Psoas muscle (tissue), 8 donors: ENCODE data around the gene MRRF. TPM values are rescaled to one million over a fixed set of nuclear protein-coding genes. Genes with fewer than 3 reads are reported as not detected.

ENCODE experiments used
- ATAC-seq, 4 donors: fragments of 200-7000 bp; cut with Tn5 transposase; one replicate each; pipeline ENCODE4 v1.9.1; 2020; ENCODE audit warnings: moderate library complexity in 3 of 4, mild to moderate bottlenecking in 2 of 4
- DNase-seq, 2 donors: peaks; one replicate each; pipeline ENCODE4 v3.0.0-alpha.2; 2020
- H3K27ac ChIP-seq: fragments of 200-600 bp; one replicate; pipeline ENCODE4 v1.8.0; 2022
- H3K27me3 ChIP-seq, 3 donors: fragments of 200-600 bp in 1 of 3; one replicate each; pipeline versions ENCODE4 v1.6.1 to v1.8.0; 2013 to 2022; ENCODE audit warnings: low read length in 2 of 3, mild to moderate bottlenecking in 2 of 3, moderate library complexity in 1 of 3; ENCODE audit not compliant: insufficient read depth in 3 of 3
- H3K36me3 ChIP-seq, 2 donors: fragments of 200-600 bp in 1 of 2; one replicate each; pipeline versions ENCODE4 v1.6.1 to v1.8.0; 2013 to 2022; ENCODE audit warnings: low read depth in 1 of 2, mild to moderate bottlenecking in 1 of 2, moderate library complexity in 1 of 2; ENCODE audit not compliant: insufficient read depth in 1 of 2
- H3K4me1 ChIP-seq: fragments of 200-600 bp; one replicate; pipeline ENCODE4 v1.8.0; 2022
- H3K4me3 ChIP-seq: fragments of 200-600 bp; one replicate; pipeline ENCODE4 v1.8.0; 2022; ENCODE audit warnings: mild to moderate bottlenecking
- H3K9me3 ChIP-seq: fragments of 200-600 bp; one replicate; pipeline ENCODE4 v1.8.0; 2022
- CTCF ChIP-seq: fragments of 200-600 bp; IDR thresholded peaks from one replicate; pipeline ENCODE4 v1.8.0; 2022; ENCODE audit warnings: antibody characterized with exemption
- WGBS, 3 donors: extraction: QIAGEN DNeasy Blood & Tissue Kit; methylation state at CpG; one replicate each; pipeline versions ENCODE4 v1.1.6 to v1.1.7; 2013; 5-methylcytosine and 5-hydroxymethylcytosine counted together
- intact Hi-C, 2 donors: fragments of 100-400 bp; cut with DNase I; formaldehyde crosslinking; loops; one replicate each; pipeline versions ENCODE4 v1.11.0 to v1.14.2; 2022
- polyA plus RNA-seq, 3 donors: library from polyadenylated mRNA; stranded (reverse); fragments of 200-250 nt; gene quantifications; one replicate each; pipeline ENCODE4 v1.2.3, GENCODE V29; 2013
- total RNA-seq, 4 donors: library from RNA; stranded (reverse); fragmentation: NEBNext Ultra II Directional in 2 of 4; extraction: Animal tissue kit (Norgen Biotek cat#: 25700) in 2 of 4; gene quantifications; one replicate each; pipeline versions ENCODE4 v1.2.1 to v1.2.4, GENCODE V29; 2021 to 2023
- donor health status: healthy with polysubstance abuse.
- donor health status: DM: no; HTN: no; CAD: no; lungs with moderate emphysema.
- donor health status: Bipolar disorder and iron deficiency.
- donor health status: healthy.
- donor health status: DM: yes; HTN: yes; CAD: no.
- donor health status: DM: no; HTN: no; CAD: no.
- donor health status: DM: no; HTN: no; CAD: no.
- donor health status: DM: yes; HTN: yes; CAD: no.

MRRF gene
- total and polyA plus RNA-seq, 7 donors, result 23.5 to 61.4 (median 42.8) TPM

GRCh38 chr9:122307925-122308324 lies 43.2 kb downstream of the MRRF start:
- no peak for TF ChIP-seq CTCF
- H3K4me1 ChIP-seq, result peaks cover 4% of the 10 kb centered on the region
- DNase-seq, result no peak
- no peak overlapping the region for H3K4me3 ChIP-seq
- ATAC-seq, result peak in 2 of 4 donors; percentile 19 to 30
- no peaks in the 10 kb centered on the region for H3K9me3 ChIP-seq
- WGBS, 3 donors, result 78 to 87% (median 81%) methylated on average over 1 of the region's 1 CpG
- peaks cover 4 to 84% of the 10 kb centered on the region in 2 donors for H3K36me3 ChIP-seq
- H3K27me3 ChIP-seq, result no peaks in the 10 kb centered on the region
- intact Hi-C loops, result no loop called here
- no peak overlapping the region for H3K27ac ChIP-seq

DNA sequence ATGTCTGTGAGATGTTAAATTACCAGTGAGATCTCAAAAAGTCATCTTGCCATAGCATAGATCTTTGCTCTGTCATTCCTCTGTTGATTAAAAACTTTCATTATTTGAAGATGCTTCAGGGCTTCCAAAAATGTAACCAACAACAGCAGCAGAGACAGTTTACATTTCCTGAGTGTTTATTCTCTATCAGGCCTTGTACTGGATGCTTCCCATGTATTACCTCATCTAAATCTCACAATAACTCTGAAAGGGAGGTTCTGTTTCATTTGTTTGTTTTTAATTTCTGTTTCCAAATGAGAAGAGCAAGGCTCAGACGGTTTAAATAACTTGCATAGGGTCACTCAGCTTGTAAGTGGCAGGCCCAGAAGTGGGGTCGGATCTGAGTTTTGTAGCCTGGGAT lies 45.2 kb downstream of the MRRF start:
- no peak overlapping the region for H3K4me3 ChIP-seq
- ATAC-seq (no peak), DNase-seq (no peak)
- H3K27me3 ChIP-seq, result no peaks in the 10 kb centered on the region
- no peak for TF ChIP-seq CTCF
- H3K27ac ChIP-seq, result no peak overlapping the region
- intact Hi-C loops, result no loop called here
- H3K4me1 ChIP-seq, result no peaks in the 10 kb centered on the region
- no peaks in the 10 kb centered on the region for H3K9me3 ChIP-seq
- peaks cover 12 to 95% of the 10 kb centered on the region in 2 donors for H3K36me3 ChIP-seq
- 85 to 91% (median 87%) methylated on average over 2 of the region's 2 CpGs for WGBS, 3 donors

GRCh38 chr9:122314165-122314564 lies 49.5 kb downstream of the MRRF start:
- Histone ChIP-seq H3K27me3 (no peaks in the 10 kb centered on the region), H3K9me3 (no peaks in the 10 kb centered on the region), H3K27ac (no peak overlapping the region), H3K4me3 (no peak overlapping the region), H3K4me1 (peaks cover 4% of the 10 kb centered on the region), H3K36me3 (peaks cover 12 to 68% of the 10 kb centered on the region in 2 donors)
- DNase-seq (no peak), ATAC-seq (no peak)
- intact Hi-C loops, result no loop called here
- no peak for TF ChIP-seq CTCF

DNA sequence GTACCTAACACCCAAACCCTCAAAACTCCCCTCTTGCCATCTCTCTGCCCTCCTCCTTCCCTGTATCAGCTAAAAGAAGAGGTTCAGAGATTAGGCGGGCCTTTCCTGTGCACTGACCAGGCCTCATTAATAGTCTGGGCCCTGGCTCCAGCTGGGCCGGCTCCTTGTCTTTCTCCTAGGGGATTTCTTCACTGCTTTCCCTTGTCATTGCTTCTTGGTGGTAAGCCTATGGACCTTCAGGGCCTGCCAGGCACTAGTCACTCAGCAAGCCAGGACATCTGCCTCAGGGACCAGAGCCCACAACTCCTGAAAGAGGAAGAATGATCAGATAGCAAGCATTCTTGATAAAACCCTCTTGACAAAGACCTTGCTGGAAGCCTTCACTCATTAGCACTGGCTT lies 50.9 kb downstream of the MRRF start:
- no peaks in the 10 kb centered on the region for H3K27me3 ChIP-seq
- 68 to 89% (median 77%) methylated on average over 2 of the region's 2 CpGs for WGBS, 3 donors
- ATAC-seq (peak in 3 of 4 donors; percentile 32 to 57 (median 43)), DNase-seq (no peak)
- intact Hi-C loops, result no loop called here
- H3K4me1 ChIP-seq, result peaks cover 6% of the 10 kb centered on the region
- H3K4me3 ChIP-seq, result no peak overlapping the region
- peaks cover 12 to 54% of the 10 kb centered on the region in 2 donors for H3K36me3 ChIP-seq
- no peak for TF ChIP-seq CTCF
- no peak overlapping the region for H3K27ac ChIP-seq
- H3K9me3 ChIP-seq, result no peaks in the 10 kb centered on the region

DNA sequence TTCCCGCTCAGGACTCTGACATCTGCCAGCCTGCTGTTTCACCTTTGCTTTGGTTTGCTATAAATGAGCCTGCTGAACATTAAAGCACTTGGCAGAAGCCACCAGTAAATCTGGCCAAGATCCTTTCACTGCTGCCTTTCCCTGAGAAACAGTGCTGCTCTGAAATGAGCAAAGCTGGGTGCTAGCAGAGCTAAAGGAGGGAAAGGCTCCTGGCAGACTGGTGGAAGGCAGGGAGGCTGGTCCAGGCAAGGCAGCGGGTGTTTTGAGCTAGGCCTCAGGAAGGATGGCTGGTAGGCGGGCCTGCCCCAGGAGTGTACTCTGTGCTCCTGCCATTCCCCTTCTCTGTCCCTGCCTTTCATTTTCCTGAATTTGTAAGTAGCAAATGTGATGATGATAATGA lies 53.6 kb downstream of the MRRF start:
- peak in 3 of 4 donors; percentile 38 to 51 (median 43) for ATAC-seq
- H3K36me3 ChIP-seq, result peaks cover 8 to 42% of the 10 kb centered on the region in 2 donors
- DNase-seq, result no peak

More for the DNA sequence above, 53.6 kb downstream of the MRRF start:
- WGBS, 3 donors, result 59 to 68% (median 63%) methylated on average over 3 of the region's 3 CpGs
- H3K9me3 ChIP-seq, result no peaks in the 10 kb centered on the region
- intact Hi-C loops, result no loop called here
- no peak overlapping the region for H3K4me3 ChIP-seq
- H3K4me1 ChIP-seq, result peaks cover 18% of the 10 kb centered on the region
- no peak overlapping the region for H3K27ac ChIP-seq
- no peaks in the 10 kb centered on the region for H3K27me3 ChIP-seq
- TF ChIP-seq CTCF, result no peak
